HG03354 (cell line): ENCODE measurements around the gene C1orf52.

ENCODE experiments used
- ATAC-seq: cut with Tn5 transposase; IDR thresholded peaks from one replicate; pipeline ENCODE4 v1.9.1; 2021; ENCODE audit warnings: mild to moderate bottlenecking; ENCODE audit not compliant: unreplicated experiment, poor library complexity, severe bottlenecking

The C1orf52 gene

GRCh38 chr1:85259118-85259911 is at the start of gene C1orf52:
TSS of gene C1orf52 (minus strand) at chr1:85259662. CDS start at chr1:85259633, 29 bp downstream.
- ATAC-seq: peak; percentile 95

- ATAC-seq: no peak
These were observed 49.4 kb upstream of the C1orf52 start for GRCh38 chr1:85308833-85309350.

DNA sequence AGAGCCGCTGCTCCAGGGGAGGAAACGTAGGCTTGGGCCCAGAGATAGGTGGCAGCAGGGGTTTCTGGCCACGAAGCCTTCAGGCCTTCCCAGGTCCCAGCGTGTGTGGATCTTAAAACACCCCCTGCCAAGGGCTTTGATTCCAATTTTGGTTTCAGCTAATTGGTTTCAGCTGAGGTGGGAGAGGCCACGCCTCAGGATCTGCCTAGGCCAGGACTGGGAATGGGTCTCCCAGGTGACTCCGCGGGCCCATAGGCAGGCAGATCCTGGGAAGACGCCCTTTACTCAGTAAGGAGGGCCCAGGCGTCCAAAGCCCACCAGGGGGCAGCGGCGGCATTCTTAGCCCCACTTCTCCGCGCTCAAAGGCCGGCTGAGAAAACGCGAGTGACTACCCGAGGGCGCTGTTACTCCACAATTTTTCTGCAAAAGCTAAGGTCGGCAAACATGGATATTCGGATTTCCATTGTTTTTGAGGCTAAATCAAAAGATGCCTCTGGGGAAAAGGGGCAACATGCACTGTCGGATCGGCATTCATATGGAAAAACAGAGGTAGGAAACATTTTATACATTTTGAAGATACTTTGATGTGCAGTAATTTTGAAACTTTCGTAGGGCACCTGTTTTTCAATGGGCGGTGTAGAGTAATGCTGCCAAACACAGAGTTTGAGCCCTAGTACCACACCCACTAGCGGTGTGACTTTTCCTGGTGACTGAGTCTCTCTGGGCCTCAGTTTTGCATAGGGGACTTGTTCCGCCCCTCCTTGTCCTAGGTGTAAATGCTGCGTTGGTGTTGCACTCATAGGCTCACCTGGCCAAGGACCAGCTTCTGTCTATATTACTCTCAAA is 48.7 kb upstream of the C1orf52 start:
- ATAC-seq: peak; percentile 97

DNA sequence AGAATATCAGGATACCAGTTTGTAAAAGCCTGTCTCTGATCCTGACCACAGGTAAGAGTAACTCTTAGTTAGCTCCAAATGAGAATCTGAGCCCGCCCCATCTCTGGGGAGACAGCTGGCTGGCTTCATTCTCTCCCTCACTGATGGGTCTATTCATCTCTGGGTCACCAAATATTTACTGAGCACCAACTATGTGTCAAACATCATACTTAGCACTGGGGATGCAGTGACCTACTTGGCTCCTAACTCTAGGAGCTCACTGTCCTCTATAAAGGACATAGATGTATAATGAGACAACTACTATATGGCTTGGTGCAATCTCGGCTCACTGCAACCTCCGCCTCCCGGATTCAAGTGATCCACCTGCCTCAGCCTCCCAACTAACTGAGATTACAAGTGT is 46.8 kb upstream of the C1orf52 start:
- ATAC-seq: no peak

DNA sequence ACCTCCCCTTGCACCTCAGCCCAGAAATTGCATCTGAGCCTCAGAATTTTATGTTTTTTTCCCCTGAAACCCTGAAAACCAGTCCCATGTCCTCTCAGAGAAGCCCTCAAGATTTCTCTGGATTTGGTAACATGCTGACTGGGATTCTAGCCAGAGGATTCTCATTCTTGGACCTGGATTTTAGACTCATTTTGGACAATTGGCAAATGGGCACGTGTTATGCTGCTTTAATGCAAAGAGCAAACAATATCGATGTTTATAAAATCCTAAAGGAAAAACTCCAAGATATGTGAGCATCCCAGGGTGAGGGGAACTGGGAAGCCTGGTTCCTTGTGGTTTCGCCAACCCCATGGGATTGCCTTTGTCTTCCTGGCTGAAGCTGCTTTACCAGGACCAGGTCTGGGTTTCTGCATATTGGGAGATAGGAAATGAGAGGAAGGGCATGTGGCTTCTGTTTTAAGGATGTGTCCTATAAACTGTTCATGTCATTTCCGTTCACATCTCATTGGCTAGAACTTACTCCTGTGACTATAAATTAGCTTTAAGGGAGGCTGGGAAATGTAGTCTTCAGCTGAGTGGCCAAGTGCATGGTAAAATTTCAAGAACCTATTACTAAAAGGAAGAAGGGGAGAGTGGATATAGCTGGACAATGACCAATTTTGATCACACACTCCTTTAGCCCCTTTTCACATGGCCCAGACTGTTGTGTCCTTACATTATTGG is 44.1 kb upstream of the C1orf52 start:
- no peak for ATAC-seq

- ATAC-seq: no peak
These were observed 40.7 kb upstream of the C1orf52 start for GRCh38 chr1:85300140-85300539.

DNA sequence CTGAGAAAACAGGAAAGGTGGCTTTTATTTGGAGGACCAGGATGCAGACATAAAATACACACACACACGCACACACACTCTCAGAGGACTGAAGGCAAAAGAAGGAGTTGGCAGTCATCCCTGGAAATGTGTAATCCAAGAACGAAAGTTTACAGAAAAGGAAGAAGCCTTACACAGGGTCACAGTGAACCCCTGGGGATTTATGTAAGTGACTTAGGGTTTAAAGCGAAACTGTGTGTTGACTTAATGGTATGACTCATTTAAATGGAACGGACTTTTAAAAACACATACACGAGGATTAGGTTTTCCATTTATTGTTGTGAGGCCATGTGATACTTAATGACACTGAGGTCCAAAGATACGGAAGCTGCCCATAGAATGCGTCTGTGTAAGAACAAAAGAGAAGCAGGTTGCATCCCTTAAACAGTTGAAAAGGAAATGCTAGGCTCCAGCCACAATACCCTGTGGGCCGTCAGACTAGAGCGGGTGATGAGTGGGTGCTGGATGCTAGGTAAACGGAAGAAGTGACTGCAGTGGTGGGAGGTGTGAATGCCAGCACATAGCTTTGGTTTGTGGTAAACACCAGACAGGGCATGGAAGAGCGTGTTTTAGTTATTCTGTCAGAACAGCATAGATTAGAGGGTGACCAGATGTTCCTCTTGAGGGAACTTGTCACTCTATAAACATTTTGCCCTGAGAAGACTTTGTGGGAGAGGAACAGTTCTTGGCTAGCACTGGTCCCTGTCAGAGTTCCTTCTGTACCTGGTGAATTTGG is 38.6 kb upstream of the C1orf52 start:
- ATAC-seq: peak; percentile 93

GRCh38 chr1:85297538-85297854 is 38.0 kb upstream of the C1orf52 start:
- ATAC-seq: no peak

DNA sequence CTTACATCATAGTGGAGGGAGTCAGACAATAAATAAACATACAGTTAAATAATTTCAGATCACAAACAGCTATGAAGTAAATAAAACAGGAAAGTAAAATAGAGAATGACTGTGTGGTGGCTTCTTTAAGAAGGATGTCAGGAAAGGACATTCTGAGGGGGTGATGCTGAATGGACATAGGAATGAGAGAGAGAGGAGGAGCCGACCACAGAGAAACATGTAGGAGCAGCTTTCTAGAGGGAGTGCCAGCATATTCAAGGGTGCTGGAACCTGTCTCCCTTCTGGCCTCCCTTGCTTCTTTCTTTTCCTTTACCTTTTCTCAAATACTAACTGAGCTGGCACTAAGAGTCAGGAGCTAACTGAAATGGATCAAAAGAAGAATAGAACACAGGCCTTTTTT is 37.5 kb upstream of the C1orf52 start:
- no peak for ATAC-seq

DNA sequence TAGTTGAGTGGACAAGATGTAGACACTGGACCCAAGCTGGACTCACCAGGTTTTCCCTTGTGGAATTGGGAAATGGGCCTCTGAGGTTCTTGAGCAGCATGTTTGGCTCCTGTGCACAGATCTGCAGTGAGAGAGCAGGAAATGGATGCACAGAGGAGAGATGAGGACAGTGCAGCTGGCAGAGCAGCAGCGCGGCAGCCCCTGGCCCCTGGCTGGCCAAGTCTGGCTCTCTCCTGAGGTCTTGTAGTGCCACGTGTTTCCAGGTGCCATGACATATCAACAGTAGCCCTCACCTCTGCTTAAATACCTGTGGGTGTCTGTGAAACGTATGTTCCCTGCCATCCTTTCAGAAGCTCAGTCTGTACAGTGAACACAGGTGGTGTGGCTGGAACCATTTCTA is 36.2 kb upstream of the C1orf52 start:
- ATAC-seq: no peak

GRCh38 chr1:85295006-85295431 is 35.6 kb upstream of the C1orf52 start:
- no peak for ATAC-seq

DNA sequence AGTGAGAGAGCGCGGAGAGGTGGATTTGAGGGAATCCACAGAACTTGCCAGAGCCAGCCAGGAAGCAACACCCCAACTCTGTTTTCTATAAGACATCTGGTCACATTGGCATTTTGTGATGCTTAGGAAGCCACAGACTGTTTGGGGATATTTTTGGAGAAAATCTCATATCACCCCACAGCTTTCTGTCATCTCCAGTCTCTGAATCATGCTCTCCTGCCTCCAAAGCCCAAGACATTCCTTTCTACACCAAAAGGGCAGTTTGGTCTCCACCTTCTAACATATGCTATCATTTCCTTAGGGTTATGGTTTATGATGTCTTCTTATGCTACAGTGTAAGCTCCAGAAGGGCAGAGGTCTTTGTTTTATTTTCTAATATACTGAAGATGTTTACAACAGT is 31.4 kb upstream of the C1orf52 start:
- no peak for ATAC-seq

- peak; percentile 65 for ATAC-seq
These were observed 30.4 kb upstream of the C1orf52 start for GRCh38 chr1:85289848-85290335.

DNA sequence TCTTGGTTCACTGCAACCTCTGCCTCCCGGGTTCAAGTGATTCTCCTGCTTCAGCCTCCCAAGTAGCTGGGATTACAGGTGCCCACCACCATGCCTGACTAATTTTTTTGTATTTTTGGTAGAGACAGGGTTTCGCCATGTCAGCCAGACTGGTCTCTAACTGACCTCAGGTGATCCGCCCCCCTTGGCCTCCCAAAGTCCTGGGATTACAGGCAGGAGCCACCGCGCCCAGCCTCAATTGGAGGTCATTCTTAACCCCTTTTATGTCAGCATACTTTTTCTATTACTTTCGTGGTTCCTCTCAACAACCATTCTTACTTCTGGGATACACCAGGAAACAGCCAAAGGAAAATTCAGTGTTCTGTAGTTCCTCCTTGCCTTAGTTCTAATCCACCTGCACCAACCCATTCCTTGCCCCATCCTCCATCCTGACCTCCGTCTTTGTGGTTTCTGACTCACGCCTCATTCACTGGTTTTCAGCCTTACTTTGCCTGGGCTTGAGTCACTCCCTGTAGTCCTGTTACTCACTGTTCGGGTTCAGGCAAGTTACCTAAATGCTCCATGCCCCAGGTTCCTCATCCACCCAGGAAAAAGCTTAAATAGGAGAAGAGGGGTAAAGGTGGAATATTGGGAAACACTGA is 29.9 kb upstream of the C1orf52 start:
- no peak for ATAC-seq

- no peak for ATAC-seq
These were observed 24.7 kb upstream of the C1orf52 start for GRCh38 chr1:85284202-85284601.

GRCh38 chr1:85283475-85284199 is 24.2 kb upstream of the C1orf52 start:
- no peak for ATAC-seq

DNA sequence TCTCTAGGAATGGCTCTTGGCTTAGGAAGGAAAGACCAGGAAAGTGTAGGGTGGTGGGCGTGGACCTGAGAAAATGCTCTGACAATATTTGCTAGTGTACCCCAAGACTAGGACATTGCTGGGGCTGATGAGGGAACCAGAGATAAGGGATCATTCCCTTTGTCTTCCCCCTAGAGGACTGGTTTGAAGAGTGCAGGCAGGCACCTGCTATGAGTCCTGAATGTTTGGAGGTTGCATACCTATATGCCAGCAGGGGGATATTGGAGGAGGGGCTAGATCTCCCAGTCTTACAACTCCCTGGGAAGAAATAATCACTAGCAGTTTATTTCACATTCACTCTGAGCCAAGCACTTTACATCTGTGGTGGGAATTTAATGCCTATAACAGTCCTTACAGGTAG is 23.0 kb upstream of the C1orf52 start:
- no peak for ATAC-seq

GRCh38 chr1:85280636-85281035 is 21.2 kb upstream of the C1orf52 start:
- no peak for ATAC-seq
